SIG-M5 treated with dmso at 0.1 percent for 504 hours (cell line): ENCODE results near the gene TMCO6.
"Not testable (repeated sequence)": the region's sequence is repeated elsewhere in the genome, so short reads cannot be mapped to it uniquely, and the experiment has no call there.

Experiments used
- DNase-seq: peaks from one replicate; lab custom pipeline; 2025; ENCODE audit not compliant: unreplicated experiment; lab: John Stamatoyannopoulos, UW

The TMCO6 gene

GRCh38 chr5:140639148-140639981 is at the start of gene TMCO6:
TMCO6 (plus strand) TSS chr5:140639451; CDS start chr5:140639528, 77 bp downstream.
- peak; percentile 99 for DNase-seq

DNA sequence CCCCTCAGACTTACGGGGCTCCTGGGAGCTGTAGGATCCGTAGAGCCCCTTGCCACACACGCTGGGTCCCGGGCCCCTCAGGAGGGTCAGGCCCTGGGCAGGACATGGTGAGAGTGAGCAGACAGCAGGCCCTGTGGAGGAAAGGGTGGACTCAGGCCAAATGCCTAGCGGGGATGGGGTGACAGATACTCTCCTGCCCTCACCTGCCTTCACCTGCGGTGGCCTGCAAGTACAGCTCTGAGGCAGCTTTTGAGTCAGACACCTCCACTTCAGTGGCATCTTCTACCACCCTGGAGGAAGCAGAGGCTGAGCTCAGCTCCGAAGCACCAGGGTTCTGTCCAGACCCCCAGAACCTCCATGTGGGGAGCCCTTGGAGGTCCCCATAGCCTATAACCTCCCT is 48.4 kb upstream of the TMCO6 start:
- DNase-seq, result no peak

DNA sequence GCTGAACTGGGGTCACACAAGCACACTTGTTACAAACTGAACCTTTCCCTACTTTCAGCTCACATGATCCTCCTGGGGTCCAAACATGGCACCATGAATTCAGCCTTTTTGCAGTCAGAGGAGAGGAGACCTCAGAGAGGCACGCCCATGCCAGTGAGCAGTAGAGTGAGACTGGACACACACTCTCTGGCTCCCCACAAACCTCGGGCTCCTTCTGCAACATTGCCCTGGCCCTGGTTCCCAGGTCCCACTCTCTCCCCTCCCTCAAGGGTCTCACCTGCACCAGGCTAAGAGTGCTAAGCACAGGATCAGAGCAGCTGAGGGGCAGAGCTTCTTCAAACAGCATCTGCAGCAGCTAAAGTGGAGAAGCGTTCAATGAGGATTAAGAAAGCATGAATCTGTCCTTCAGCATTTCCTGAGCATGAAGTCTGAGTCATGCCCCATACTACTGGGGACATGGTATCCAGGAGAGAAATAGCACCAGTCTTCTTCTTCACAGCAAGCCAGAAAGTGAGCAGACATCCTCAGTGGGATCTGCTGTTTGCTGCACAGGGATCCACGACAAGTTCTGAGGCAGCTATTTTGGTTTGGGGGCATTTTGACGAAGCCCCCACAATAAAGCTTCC is 47.4 kb upstream of the TMCO6 start:
- peak; percentile 52 for DNase-seq

DNA sequence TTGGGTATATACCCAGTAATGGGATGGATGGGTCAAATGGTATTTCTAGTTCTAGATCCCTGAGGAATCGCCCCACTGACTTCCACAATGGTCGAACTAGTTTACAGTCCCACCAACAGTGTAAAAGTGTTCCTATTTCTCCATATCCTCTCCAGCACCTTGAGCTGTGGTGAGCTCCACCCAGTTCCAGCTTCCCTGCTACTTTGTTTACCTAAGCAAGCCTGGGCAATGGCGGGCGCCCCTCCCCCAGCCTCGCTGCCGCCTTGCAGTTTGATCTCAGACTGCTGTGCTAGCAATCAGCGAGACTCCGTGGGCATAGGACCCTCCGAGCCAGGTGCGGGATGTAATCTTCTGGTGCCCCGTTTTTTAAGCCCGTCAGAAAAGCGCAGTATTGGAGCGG is 46.2 kb upstream of the TMCO6 start:
- not testable (repeated sequence) for DNase-seq

GRCh38 chr5:140594169-140594568 is 45.1 kb upstream of the TMCO6 start:
- DNase-seq, result no peak

GRCh38 chr5:140595538-140596300 is 43.5 kb upstream of the TMCO6 start:
- peak; percentile 95 for DNase-seq

DNA sequence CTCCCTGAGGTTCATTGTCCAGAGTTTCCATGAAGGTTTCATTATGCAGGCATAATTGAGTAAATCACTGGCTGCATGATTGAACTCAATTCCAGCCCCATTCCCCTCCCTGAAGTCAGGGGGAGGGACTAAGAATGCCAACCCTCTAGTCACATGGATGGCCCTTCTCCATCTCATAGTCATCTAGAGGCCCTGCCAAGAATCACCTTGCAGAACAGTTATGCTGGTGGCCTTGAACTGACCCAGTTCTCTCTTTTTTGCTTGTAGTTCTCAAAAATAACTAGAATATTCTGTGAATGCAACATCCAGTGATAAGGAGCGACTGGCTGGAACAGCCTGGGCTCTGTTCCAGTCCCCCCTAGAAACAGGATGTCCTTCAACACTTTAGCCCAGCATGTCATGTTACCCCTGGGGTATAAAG is 42.9 kb upstream of the TMCO6 start:
- no peak for DNase-seq

- no peak for DNase-seq
Observed at GRCh38 chr5:140598836-140599235, 40.4 kb upstream of the TMCO6 start.

DNA sequence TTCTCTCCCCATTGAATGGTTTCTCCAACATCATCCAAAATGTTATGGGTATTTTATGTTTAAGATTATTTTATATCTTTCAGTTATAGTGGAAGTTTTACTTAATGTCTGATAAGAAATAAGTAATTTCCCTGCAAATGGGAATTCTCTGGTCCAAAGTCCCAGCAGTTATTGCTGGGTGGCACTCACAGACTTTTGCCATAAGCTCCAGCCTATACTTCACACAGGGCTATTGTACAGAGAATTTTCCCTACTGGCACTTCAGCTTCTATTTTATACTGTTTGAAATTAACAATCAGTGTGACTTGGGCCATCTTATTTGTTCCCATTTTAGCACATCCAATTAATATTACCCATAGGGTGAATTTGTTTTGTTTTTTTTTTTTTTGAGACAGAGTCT is 39.2 kb upstream of the TMCO6 start:
- DNase-seq, result no peak

DNA sequence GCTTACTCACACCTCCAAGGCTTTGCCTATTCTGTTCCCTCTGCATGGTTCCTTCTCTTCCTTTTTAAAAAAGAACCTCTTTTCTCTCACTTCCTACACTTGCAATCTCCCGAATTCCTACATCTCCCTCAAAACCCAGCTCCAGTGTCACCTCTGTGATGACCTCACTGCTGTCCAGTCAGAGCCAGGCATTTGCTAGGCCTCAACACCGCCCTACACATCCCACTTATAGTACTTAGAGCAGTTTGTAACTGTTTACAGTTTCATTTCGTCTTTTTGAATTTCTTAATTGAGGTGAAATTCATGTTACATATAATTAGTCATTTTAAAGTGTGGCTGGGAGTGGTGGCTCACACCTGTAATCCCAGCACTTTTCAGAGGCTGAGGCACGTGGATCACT is 37.1 kb upstream of the TMCO6 start:
- peak; percentile 20 for DNase-seq

- not testable (repeated sequence) for DNase-seq
Observed at GRCh38 chr5:140603446-140603698, 35.9 kb upstream of the TMCO6 start.

DNA sequence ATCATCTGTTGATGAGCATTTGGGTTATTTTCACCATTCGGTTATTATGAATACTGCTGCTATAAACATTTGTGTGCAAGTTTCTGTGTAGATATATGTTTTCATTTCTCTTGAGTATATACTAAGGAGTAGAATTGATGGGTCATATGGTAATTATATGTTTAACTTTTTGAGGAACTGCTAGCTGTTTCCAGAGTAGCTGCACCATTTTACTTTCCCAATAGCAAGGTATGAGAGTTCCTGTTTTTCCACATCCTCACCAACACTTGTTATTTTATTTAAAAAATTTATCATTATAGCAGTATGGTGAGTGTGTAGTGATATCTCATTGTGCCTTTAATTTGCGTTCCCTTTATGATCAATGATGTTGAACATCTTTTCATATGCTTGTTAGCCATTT is 35.5 kb upstream of the TMCO6 start:
- DNase-seq, result peak; percentile 35

DNA sequence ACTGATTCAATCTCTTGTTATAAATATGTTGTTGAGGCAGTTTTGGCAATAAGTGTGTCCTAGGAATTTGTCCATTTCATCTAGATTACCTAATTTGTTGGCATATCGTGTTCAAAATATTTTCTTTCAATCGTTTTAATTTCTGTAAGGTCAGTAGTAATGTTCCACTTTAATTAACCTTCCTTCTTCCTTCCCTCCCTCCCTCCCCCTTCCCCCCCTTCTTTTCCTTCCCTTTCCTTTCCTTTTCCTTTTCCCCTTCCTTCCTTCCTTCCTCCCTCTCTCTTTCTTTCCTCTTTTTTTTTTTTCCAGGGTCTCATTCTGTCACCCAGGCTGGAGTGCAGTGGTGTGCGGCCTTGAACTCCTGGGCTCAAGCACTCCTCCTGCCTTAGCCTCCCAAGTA is 33.4 kb upstream of the TMCO6 start:
- DNase-seq, result no peak

DNA sequence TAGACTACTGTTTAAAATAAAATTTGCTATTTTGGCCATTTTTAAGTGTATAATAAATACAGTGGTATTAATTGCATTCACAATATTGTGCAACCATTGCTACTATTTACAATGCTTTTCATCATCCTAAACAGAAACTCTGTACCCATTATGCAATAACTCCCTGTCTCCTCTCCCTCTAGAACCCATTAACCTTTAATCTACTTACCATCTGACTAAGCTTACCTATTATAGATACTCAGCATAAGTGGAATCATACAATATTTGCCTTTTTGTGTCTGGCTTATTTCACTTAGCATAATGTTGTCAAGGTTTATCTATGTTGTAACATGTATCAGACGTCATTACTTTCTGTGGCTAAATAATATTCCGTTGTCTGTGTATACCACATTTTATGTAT is 32.2 kb upstream of the TMCO6 start:
- peak; percentile 82 for DNase-seq

GRCh38 chr5:140608722-140609121 is 30.5 kb upstream of the TMCO6 start:
- peak; percentile 85 for DNase-seq

DNA sequence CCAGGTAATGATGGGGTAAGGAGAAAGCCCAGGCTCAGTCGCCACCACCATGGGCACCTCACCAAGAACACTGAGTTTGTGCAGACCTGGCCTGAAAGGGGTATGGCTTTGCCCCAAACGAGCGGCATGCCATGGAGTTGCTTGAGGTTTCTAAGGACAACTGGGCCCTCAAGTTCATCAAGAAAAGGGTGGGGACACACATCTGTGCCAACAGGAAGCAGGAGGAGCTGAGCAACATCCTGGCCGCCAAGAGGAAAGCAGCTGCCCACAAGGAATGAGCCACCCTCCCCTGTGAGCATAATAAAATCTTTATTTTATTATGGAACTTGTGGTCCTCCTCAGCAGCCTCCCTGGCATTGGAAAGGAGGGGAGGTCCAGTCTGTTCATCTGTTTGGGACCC is 30.1 kb upstream of the TMCO6 start:
- DNase-seq, result peak; percentile 73

- DNase-seq, result no peak
Observed at GRCh38 chr5:140611020-140611521, 28.2 kb upstream of the TMCO6 start.

DNA sequence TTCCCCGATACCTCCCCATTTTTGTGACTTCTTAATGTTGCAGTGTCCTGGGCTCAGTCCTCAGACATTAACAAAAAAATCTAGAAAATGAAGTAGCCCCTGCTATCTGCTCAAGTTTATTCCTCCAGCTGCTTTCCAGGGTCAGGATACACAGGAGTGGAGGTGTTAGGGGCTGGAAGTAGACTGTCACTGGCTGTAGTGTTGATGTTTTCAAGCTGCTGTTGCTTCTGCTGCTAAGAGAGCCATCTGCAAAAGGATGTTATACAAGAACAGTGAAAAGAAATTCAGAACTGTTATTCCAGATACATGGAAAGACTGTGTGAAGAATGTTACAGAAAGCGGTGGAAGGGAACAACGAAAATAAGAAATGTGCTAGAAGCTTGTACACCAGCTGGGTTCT is 16.9 kb upstream of the TMCO6 start:
- DNase-seq, result no peak

- DNase-seq, result not testable (repeated sequence)
Observed at GRCh38 chr5:140623061-140623460, 16.2 kb upstream of the TMCO6 start.

DNA sequence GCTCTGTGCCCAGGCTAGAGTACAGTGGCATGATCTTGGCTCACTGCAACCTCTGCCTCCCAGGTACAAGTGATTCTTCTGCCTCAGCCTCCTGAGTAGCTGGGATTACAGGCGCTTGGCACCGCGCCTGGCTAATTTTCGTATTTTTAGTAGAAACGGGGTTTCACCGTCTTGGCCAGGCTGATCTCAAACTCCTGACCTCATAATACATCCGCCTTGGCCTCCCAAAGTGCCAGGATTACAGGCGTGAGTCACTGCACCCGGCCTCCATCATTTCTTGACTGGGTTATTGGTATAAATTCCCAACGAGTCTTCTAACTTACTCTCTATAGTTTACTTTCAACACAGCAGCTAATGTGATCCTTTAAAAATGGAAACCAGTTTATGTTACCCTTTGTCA is 14.4 kb upstream of the TMCO6 start:
- not testable (repeated sequence) for DNase-seq

- no peak for DNase-seq
Observed at GRCh38 chr5:140627972-140628371, 11.3 kb upstream of the TMCO6 start.

DNA sequence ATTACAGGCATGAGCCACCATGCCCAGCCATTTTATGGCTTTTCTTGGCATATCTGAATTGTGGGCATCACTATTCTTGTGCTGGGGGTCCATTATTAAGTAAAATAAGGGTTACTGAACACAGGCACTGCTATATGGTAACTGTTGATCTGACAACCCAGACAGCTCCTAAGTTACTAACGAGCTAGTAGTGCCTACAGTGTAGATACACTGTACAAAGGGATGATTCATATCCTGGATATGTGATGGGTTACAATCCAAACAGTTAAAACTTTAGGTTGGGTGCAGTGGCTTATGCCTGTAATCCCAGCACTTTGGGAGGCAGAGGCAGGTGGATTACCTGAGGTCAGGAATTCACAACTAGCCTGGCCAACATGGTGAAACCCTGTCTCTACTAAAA is 10.5 kb upstream of the TMCO6 start:
- DNase-seq, result no peak
